B cell (primary cell): ENCODE results near the gene FHIT.

Source experiments
- EZH2 ChIP-seq: IDR thresholded peaks from 2 replicates; pipeline ENCODE4 v1.6.1; 2012; ENCODE audit warnings: borderline replicate concordance, low read depth, mild to moderate bottlenecking, moderate library complexity, low read length; ENCODE audit not compliant: insufficient read depth, poor library complexity, severe bottlenecking
- TF ChIP-seq, protein P1 (sequence below): fragments of 200-600 bp; IDR thresholded peaks from one replicate; pipeline ENCODE4 v1.8.0; 2022; ENCODE audit warnings: antibody characterized with exemption, mild to moderate bottlenecking

DNA sequence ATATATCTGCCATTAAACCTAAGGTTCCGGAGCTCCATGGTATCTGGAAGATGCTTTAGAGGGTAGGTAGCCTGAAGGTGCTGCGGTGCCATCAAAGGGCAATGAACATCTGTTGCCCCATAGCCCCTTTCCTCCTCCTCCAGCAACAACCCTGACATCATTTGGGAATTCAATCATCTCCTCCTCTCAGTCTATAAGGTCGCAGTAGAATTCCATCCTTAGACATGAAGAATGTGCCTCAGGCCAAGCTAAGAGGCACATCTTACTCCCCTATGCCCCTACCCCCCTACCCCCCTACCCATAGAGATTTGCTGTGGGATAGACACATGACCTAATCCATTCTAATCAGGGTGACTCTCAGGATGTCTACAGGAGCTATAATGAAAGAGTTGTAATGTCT, 1101.8 kb downstream of the FHIT start:
- TF ChIP-seq, protein P1, sequence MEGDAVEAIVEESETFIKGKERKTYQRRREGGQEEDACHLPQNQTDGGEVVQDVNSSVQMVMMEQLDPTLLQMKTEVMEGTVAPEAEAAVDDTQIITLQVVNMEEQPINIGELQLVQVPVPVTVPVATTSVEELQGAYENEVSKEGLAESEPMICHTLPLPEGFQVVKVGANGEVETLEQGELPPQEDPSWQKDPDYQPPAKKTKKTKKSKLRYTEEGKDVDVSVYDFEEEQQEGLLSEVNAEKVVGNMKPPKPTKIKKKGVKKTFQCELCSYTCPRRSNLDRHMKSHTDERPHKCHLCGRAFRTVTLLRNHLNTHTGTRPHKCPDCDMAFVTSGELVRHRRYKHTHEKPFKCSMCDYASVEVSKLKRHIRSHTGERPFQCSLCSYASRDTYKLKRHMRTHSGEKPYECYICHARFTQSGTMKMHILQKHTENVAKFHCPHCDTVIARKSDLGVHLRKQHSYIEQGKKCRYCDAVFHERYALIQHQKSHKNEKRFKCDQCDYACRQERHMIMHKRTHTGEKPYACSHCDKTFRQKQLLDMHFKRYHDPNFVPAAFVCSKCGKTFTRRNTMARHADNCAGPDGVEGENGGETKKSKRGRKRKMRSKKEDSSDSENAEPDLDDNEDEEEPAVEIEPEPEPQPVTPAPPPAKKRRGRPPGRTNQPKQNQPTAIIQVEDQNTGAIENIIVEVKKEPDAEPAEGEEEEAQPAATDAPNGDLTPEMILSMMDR, result no peak
- TF ChIP-seq EZH2, result no peak
